NCI-H226 (cell line): ENCODE data around the gene RNMT.
"Not testable (repeated sequence)": the region's sequence is repeated elsewhere in the genome, so short reads cannot be mapped to it uniquely, and the experiment has no call there.

ENCODE experiments used
- DNase-seq: peaks from one replicate; pipeline ENCODE4 v3.0.0-alpha.2; 2015

The RNMT gene

DNA sequence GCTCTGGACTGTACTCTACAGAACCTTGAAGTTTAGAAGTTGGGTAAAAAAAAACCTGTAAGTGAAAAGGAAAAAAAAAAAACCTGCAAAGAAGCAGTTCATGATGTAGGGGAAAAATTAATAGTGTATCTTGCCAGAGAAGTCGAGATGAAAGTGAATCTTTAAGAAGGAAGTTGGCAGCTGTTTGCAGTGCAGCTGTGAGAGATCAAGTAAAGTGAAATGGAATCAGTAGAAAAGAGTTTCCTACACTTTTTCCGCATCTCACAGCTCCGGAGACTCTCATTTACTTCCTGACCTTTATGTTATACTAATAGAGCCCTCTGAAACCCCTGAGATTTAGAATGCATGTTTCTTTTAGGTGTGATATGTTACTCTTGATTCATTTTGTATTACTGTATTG lies 19.2 kb downstream of the RNMT start:
- no peak for DNase-seq

GRCh38 chr18:13746633-13747032 lies 20.2 kb downstream of the RNMT start:
- DNase-seq: no peak

- DNase-seq: not testable (repeated sequence)
These were observed 25.1 kb downstream of the RNMT start for GRCh38 chr18:13751599-13751998.

GRCh38 chr18:13756261-13756660 lies 29.8 kb downstream of the RNMT start:
- no peak for DNase-seq

DNA sequence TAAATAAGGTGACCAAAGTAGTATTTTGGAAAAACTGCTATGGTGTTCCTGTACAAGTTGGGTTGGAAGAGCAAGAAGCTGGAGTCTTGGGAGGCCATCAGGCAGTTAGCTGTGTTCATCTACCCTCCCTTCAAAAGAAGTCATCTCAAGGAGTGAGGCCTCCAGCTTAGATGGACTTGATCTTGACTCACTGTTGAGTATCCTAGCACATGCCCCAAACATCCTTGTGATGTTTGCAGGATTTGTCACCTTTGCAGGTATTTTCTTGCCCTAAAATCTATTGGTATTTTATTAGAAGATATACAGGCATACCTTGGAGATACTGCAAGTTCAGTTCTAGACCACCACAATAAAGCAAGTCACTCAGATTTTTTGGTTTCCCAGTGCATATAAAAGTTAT lies 30.2 kb downstream of the RNMT start:
- no peak for DNase-seq

- no peak for DNase-seq
These were observed 32.1 kb downstream of the RNMT start for GRCh38 chr18:13758622-13759021.

- no peak for DNase-seq
These were observed 33.6 kb downstream of the RNMT start for GRCh38 chr18:13760047-13760446.

DNA sequence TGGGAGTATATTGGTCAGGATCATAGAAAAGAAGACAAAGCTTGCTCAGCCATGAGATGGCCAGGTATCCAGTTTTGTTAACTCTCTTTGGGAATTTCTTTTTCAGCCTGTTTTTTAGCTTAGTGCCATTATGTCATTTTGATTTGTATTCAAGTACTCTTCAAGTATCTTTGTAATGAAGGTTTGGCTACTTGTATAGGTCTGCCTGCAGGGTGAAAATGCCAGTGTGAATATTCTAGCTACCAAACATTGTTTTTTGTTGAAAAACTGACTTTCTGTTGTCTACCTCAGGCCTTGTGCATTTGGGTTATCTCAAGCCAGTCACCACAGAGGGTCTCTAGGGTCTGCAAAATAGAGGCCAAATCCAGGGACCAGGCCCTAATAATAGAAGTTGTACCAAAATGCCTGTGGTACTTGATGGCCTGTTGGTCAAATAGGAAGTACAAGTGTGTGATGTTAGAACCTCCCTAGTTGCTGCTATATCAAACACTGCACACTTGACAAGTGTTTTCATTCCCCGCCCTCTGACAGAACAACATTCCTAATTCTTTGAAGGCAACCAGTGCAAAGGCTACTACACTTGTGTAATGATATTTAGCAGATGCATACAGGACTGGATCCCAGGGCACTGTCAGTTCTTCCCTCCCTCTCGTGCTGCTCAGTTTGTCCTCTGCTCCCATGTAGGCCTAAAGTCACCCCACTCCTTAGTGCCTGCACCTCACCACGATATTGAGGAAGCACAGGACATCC lies 36.4 kb downstream of the RNMT start:
- no peak for DNase-seq

- no peak for DNase-seq
These were observed 48.6 kb downstream of the RNMT start for GRCh38 chr18:13775058-13775457.

- DNase-seq: peak; percentile 90
These were observed 64.7 kb downstream of the RNMT start for GRCh38 chr18:13791181-13791580.

DNA sequence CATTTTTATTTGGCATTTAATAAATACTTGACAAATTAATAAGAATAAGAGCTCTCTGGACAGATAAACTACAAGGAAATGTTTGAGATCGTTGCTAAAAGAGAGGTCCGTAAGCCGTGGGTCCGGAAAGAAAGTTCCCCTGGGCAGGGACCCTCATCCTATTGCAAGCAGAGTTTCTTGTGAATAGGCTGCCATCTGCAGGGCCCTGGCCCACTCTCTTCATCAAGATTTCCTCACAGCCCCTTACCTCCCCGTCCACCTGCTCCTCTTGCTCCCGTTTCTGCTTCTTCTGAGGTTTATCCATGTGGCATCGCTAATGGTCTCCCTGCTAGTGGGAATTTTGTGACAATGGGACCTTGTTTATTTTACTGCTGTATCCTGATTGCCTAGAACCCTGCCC lies 67.3 kb downstream of the RNMT start:
- no peak for DNase-seq

DNA sequence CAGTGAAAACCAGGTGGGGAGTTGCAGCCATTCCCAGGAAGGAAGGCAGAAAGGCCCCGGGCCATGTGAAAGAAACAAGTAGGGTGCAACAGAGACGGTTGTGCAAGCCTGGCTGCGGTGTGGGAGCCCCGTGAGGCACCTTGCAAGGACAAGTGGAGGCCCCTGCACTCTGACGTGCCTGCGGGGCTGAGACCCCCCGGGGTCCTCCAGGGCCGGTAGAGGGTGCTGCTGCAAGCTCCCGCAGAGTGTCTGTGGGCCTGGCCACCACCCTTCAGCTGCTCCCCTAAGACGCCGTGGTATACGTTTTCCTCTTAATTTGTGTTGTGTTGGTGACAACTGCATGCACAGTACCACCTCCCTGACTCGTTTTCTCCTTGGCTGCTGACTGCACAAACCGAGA lies 70.0 kb downstream of the RNMT start:
- no peak for DNase-seq

- peak; percentile 89 for DNase-seq
These were observed 70.7 kb downstream of the RNMT start for GRCh38 chr18:13797157-13797611.

GRCh38 chr18:13799396-13799795 lies 72.9 kb downstream of the RNMT start:
- DNase-seq: no peak

GRCh38 chr18:13800505-13801259 lies 74.2 kb downstream of the RNMT start:
- peak; percentile 84 for DNase-seq

GRCh38 chr18:13801260-13801601 lies 74.8 kb downstream of the RNMT start:
- DNase-seq: no peak

GRCh38 chr18:13804305-13804704 lies 77.8 kb downstream of the RNMT start:
- no peak for DNase-seq

DNA sequence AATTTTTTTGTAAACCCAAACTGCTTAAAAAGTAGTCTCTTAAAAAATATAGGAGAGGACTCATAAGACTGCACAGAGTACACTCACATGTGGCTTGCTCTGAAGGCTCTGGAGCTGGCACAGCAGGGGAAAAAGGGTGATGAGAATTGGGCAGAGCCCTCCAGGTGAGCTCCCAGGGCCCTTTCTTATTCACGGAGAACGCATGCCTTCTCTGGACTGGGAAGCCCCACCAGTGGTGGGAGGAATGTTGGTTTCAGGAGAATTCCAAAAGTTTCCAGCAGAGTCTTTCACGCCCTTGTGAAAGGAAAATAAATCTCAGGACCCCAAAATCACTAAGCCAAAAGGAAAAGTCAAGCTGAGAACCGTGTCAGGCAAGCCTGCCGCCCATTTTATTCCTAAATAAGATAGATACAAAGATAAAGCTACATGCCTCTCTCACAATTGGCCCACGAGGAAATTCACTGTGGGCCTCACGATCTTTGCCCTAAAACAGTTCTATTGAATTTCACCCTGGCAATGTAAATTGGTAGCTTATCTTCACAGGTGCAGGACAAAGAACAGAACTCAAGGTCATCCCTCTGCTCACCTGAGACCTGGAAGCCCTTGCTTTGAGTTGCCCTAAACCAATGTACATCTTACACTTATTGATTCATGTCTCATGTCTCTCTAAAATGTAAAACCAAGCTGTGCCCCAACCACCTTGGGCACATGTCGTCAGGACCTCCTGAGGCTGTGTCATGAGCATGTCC lies 82.0 kb downstream of the RNMT start:
- no peak for DNase-seq

GRCh38 chr18:13809043-13809430 lies 82.6 kb downstream of the RNMT start:
- DNase-seq: no peak

DNA sequence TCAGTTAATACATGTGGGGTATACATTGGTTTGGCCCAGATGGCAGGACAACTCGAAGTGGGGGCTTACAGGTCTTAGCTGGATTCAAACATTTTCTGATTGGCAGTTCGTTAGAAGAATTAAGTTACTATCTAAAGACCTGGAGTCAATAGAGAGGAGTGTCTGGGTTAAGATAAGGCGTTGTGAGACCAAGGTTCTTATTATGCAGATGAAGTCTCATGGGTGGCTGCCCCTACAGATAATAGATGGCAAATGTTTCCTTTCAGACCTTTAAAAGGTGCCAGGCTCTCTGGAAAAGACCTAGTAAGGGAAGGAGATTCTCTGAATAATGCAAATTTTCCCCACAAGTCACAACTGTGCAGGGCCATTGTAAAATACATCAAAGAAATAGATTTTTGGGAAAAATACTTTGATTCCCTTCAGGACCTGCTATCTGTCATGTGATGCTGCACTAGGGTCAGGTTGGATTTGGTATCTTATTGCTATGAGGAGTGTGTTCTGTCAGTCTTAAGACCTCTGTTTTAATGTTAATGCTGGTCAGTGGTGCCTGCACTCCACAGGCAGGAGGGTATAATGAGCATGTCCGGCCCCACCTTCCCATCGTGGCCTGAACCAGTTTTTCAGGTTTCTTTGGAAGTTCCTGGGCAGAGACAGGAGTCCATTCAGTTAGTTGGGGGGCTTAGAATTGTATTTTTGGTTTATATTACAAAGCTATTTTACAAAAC lies 83.2 kb downstream of the RNMT start:
- no peak for DNase-seq

GRCh38 chr18:13810950-13811485 lies 84.5 kb downstream of the RNMT start:
- no peak for DNase-seq

GRCh38 chr18:13811993-13812392 lies 85.5 kb downstream of the RNMT start:
- DNase-seq: no peak
